SJCRH30 (cell line): Measurements from ENCODE around the gene KDM1A. TPM values are rescaled to one million over a fixed set of nuclear protein-coding genes. Genes with fewer than 3 reads are reported as not detected.
"Not testable (repeated sequence)": the region's sequence is repeated elsewhere in the genome, so short reads cannot be mapped to it uniquely, and the experiment has no call there.

ENCODE experiments used
- DNase-seq, 2 experiments: peaks; one replicate each; pipeline ENCODE4 v3.0.0-alpha.2; 2015 to 2020
- H3K27ac ChIP-seq: fragments of 250-450 bp; sonication (Bioruptor Pico); 2 replicates; pipeline ENCODE4 v1.5.1; 2020; ENCODE audit warnings: mild to moderate bottlenecking, moderate library complexity
- H3K27me3 ChIP-seq: fragments of 250-450 bp; sonication (Bioruptor Pico); 2 replicates; pipeline ENCODE4 v1.5.1; 2020; ENCODE audit warnings: mild to moderate bottlenecking, moderate library complexity
- H3K36me3 ChIP-seq: fragments of 250-450 bp; sonication (Bioruptor Pico); 2 replicates; pipeline ENCODE4 v1.5.1; 2020; ENCODE audit warnings: mild to moderate bottlenecking, moderate library complexity
- H3K4me1 ChIP-seq: fragments of 250-450 bp; sonication (Bioruptor Pico); 2 replicates; pipeline ENCODE4 v1.5.1; 2020; ENCODE audit warnings: mild to moderate bottlenecking, moderate library complexity
- H3K4me3 ChIP-seq: fragments of 250-450 bp; sonication (Bioruptor Pico); 2 replicates; pipeline ENCODE4 v1.5.1; 2020; ENCODE audit warnings: mild to moderate bottlenecking, moderate library complexity
- H3K9me3 ChIP-seq: fragments of 250-450 bp; sonication (Bioruptor Pico); replicated peaks from 2 replicates; pipeline ENCODE4 v1.5.1; 2020; ENCODE audit warnings: mild to moderate bottlenecking, moderate library complexity
- total RNA-seq: library from RNA; depleted of rRNA; stranded (reverse); fragments of >200 nt; shearing (Covaris generic); gene quantifications from 2 replicates; pipeline ENCODE4 v1.2.3, GENCODE V29; 2014; rRNA removed

Gene KDM1A
- 230 and 243 TPM in 2 replicates for total RNA-seq

DNA sequence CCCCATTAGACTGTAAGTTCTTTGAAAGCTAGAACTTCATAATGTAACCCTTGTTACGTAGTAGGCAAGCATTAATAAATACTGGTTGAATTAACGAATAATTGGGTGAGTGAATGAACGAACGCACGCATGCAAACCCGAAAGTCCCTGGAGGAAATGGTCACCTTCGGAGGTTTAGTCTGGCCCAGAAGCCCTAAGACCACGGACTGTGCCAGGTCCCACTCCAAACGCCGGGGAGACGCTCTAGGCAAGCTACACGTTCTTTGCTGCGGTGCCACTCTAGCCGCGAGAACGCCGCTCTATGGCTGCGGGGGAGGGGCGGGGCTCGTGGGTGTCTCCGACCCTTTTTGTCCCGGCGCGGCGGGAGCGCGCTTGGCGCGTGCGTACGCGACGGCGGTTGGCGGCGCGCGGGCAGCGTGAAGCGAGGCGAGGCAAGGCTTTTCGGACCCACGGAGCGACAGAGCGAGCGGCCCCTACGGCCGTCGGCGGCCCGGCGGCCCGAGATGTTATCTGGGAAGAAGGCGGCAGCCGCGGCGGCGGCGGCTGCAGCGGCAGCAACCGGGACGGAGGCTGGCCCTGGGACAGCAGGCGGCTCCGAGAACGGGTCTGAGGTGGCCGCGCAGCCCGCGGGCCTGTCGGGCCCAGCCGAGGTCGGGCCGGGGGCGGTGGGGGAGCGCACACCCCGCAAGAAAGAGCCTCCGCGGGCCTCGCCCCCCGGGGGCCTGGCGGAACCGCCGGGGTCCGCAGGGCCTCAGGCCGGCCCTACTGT is at the start of gene KDM1A:
Gene KDM1A (plus strand): TSS at position 375 of the 769 bp plus-strand sequence. CDS start 129 bp downstream, at position 504.
- H3K4me1 ChIP-seq: 0 out of 2 replicates have a peak, but pooled peaks cover 3% of the 10 kb centered on the region
- H3K9me3 ChIP-seq: peaks cover 9% of the 10 kb centered on the region
- DNase-seq: peak; percentile 99
- H3K36me3 ChIP-seq: peaks cover 4% of the 10 kb centered on the region; the same call in 1 of the 2 replicates
- H3K27me3 ChIP-seq: no peaks in the 10 kb centered on the region
- H3K27ac ChIP-seq: peak within 1 kb of the TSS; percentile 61
- H3K4me3 ChIP-seq: peak within 1 kb of the TSS; percentile 96

- no peak for DNase-seq
- Histone ChIP-seq H3K9me3 (no peaks in the 10 kb centered on the region; the same call in 1 of the 2 replicates), H3K27ac (no peak overlapping the region), H3K36me3 (no peaks in the 10 kb centered on the region), H3K4me3 (no peak overlapping the region), H3K27me3 (no peaks in the 10 kb centered on the region), H3K4me1 (peaks cover 33% of the 10 kb centered on the region)
Observed at GRCh38 chr1:22970096-22970495, 49.2 kb upstream of the KDM1A start.

DNA sequence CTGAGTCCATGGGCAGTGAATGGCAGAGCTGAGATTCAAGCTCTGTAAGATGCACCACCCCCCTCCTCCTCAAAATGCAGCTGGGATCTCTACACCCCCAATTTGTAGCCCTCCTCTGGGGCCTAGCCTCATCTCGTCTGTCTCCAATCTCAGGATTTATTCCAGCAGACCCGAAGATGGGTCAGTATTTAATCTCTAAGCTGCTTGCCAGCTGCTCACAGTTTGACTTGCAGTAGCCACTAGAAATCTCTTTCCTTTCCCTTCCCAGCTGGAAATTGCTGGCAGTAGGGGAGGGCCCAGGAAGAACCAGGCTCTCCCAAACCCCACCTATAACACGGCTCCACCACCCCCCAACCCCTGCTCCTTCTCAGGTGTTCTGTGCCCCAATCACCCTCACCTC is 48.1 kb upstream of the KDM1A start:
- DNase-seq: peak in 1 of 2 experiments; percentile 34
- no peaks in the 10 kb centered on the region for H3K36me3 ChIP-seq
- H3K9me3 ChIP-seq: no peaks in the 10 kb centered on the region; the same call in 1 of the 2 replicates
- H3K4me1 ChIP-seq: peaks cover 33% of the 10 kb centered on the region
- no peak overlapping the region for H3K27ac ChIP-seq
- no peak overlapping the region for H3K4me3 ChIP-seq
- no peaks in the 10 kb centered on the region for H3K27me3 ChIP-seq

DNA sequence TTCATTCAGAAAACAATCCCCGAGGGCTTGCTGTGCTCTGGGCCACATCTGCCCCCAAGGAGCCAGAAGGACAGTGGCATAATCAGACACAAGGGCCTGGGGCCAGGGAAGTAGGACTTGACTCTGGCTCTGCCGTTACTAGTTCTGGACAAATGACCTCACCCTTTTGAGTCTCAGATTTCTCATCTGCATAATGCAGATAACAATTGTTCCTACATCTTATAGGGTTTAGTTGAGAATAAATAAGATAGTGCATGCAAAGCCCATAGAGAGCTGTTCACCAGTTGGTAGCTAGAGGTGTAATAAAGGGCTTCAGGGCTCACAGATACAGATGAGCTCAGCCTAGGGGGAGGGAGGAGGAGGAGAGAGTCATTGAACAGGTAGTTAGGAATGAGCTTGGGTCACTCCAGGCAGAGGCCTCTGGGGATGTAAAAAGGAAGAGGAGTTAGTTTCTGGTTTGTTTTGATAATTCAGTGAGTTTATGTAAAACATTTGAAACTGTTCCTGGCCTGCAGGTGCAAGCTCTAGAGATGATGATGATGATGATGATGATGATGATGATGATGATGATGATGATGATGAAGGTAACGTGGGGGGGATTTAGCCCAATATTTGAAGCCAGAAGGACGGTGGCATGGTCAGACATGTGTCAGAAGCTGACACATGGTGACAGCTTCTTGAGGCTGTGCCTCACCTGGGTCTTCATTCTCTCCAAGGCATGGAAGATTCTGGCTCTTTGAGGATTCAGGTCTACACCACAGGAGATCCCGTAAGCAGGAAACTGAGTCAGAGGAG is 47.5 kb upstream of the KDM1A start:
- Histone ChIP-seq H3K36me3 (no peaks in the 10 kb centered on the region), H3K27ac (no peak overlapping the region), H3K27me3 (no peaks in the 10 kb centered on the region), H3K4me3 (no peak overlapping the region), H3K9me3 (no peaks in the 10 kb centered on the region), H3K4me1 (peaks cover 33% of the 10 kb centered on the region)
- peak; percentile 34 to 53 for DNase-seq

- Histone ChIP-seq H3K4me1 (peaks cover 33% of the 10 kb centered on the region), H3K4me3 (no peak within 1 kb of the TSS), H3K36me3 (no peaks in the 10 kb centered on the region), H3K27me3 (no peaks in the 10 kb centered on the region), H3K9me3 (no peaks in the 10 kb centered on the region), H3K27ac (no peak within 1 kb of the TSS; the same call in 1 of the 2 replicates)
- DNase-seq: peak; percentile 73 to 82
Observed at GRCh38 chr1:22972760-22973159, 46.5 kb upstream of the KDM1A start, which contains the start of gene LACTBL1. Gene LACTBL1, minus strand, starts transcription at chr1:22972866. Its CDS starts 550 bp downstream, at chr1:22972316.

- no peaks in the 10 kb centered on the region for H3K9me3 ChIP-seq
- peaks cover 25% of the 10 kb centered on the region for H3K4me1 ChIP-seq
- no peaks in the 10 kb centered on the region for H3K27me3 ChIP-seq
- DNase-seq: no peak
- no peaks in the 10 kb centered on the region for H3K36me3 ChIP-seq
- no peak overlapping the region for H3K4me3 ChIP-seq
- no peak overlapping the region for H3K27ac ChIP-seq
Observed at GRCh38 chr1:22975694-22976093, 43.6 kb upstream of the KDM1A start.

DNA sequence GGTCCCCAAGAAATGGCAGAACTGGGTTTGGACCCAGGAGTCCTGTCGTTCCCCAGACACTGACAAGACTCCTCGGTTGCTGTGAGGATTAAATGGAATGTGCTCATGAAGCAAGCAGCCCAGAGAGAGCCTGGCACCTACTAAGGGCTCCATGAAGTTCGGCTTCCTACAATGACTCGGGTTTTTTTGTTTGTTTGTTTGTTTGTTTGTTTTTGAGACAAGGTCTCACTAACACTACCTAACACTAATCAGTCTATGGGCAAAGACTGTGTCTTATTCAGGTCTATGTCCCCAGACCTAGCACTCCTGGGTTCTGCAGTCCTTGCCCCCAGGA is 43.2 kb upstream of the KDM1A start:
- Histone ChIP-seq H3K27me3 (no peaks in the 10 kb centered on the region), H3K9me3 (no peaks in the 10 kb centered on the region), H3K36me3 (no peaks in the 10 kb centered on the region), H3K27ac (no peak overlapping the region), H3K4me1 (peaks cover 22% of the 10 kb centered on the region), H3K4me3 (no peak overlapping the region)
- no peak for DNase-seq

DNA sequence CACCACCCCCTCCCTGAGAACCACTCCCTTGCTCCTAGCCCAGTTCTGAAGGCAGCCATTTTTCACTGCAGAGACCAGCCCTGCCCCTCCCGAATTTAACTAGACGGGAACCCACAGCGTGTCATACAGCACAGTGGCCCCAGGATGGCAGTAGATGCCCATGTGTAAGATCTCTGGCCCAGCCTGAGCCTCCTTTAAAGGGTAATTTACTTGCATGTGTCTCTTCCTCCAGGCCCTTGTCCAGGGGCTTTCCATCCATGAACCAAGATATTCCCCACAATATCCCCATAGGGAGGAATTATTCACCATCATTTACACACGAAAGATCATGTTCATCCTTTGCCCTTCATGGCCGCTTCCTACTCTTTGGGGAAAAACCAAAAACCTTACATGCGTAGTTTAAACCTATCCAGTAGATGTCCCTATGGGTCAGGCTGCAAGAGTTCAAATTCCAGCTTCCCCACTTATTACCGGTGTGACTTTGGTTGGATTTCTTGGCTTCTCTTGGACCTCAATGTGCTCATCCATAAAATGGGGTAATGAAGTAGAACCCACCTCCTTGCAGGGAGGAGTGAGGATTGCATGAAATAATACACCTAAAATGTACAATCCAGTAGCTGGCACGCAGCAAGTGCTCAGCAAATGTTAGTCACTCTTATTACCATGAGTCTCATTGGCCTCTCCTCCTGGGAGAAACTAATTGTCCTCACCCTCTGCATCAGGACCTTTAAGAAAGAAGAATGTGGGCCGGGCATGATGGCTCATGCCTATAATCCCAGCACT is 42.6 kb upstream of the KDM1A start:
- Histone ChIP-seq H3K4me3 (no peak overlapping the region), H3K4me1 (peaks cover 16% of the 10 kb centered on the region), H3K36me3 (no peaks in the 10 kb centered on the region), H3K27me3 (no peaks in the 10 kb centered on the region), H3K9me3 (no peaks in the 10 kb centered on the region), H3K27ac (no peak overlapping the region)
- peak; percentile 84 to 92 for DNase-seq

DNA sequence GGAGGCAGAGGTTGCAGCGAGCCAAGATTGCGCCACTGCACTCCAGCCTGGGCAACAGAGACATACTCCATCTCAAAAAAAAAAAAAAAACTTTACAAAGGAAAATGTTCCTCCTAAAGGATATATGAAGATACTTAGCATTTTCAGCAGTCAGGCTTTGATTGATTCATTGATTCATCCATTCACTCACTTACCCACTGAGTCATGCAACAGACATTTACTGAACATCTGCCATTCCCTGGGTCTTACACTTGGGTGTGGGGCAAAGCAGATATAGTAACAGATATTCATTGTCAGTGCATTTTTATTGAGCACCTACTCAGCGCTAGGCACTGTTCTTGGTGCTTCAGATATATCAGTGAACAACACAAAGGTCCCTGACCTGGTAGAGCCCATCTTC is 41.0 kb upstream of the KDM1A start:
- DNase-seq: no peak
- no peak overlapping the region for H3K27ac ChIP-seq

GRCh38 chr1:22980471-22980790 is 38.8 kb upstream of the KDM1A start:
- not testable (repeated sequence) for H3K36me3 ChIP-seq, DNase-seq, H3K27ac ChIP-seq

More for the DNA sequence above, 41.0 kb upstream of the KDM1A start:
- H3K27me3 ChIP-seq: no peaks in the 10 kb centered on the region
- H3K4me3 ChIP-seq: no peak overlapping the region
- no peaks in the 10 kb centered on the region for H3K36me3 ChIP-seq
- no peaks in the 10 kb centered on the region for H3K9me3 ChIP-seq
- no peaks in the 10 kb centered on the region; the same call in 1 of the 2 replicates for H3K4me1 ChIP-seq

DNA sequence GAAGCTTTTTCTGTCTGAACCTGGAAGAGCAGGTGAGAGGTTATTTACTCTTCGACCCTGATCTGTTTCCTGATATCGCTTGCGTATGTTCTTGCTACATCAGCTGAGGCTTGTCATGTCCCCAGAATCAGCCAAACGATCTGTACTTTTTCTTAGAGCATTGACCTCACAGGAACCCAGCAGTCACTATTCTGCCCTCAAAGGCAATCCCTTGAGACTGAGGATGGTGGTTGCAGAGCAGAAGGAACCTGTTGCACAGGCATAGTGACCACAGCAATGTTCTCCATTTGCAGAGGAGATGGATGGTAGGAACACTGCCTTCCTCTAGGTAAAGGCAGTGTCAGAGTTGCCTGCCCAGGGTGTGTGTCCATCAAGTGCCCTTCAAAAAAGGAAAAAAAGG is 35.3 kb upstream of the KDM1A start:
- no peaks in the 10 kb centered on the region for H3K4me1 ChIP-seq
- H3K9me3 ChIP-seq: 0 out of 2 replicates have a peak, but pooled peaks cover 4% of the 10 kb centered on the region
- DNase-seq: no peak
- no peaks in the 10 kb centered on the region for H3K27me3 ChIP-seq
- no peaks in the 10 kb centered on the region for H3K36me3 ChIP-seq
- H3K27ac ChIP-seq: no peak overlapping the region
- no peak overlapping the region for H3K4me3 ChIP-seq

More at GRCh38 chr1:22980471-22980790, 38.8 kb upstream of the KDM1A start:
- not testable (repeated sequence) for H3K9me3 ChIP-seq, H3K4me1 ChIP-seq, H3K4me3 ChIP-seq, H3K27me3 ChIP-seq

GRCh38 chr1:22992384-22992783 is 26.9 kb upstream of the KDM1A start:
- not testable (repeated sequence) for H3K27me3 ChIP-seq, H3K36me3 ChIP-seq, H3K4me1 ChIP-seq, H3K27ac ChIP-seq, H3K4me3 ChIP-seq, DNase-seq
- H3K9me3 ChIP-seq: peaks cover 32% of the 10 kb centered on the region

GRCh38 chr1:22993220-22993795 is 26.0 kb upstream of the KDM1A start:
- peaks cover 32% of the 10 kb centered on the region for H3K9me3 ChIP-seq
- not testable (repeated sequence) for H3K4me1 ChIP-seq, H3K27me3 ChIP-seq, H3K4me3 ChIP-seq, DNase-seq, H3K36me3 ChIP-seq, H3K27ac ChIP-seq

GRCh38 chr1:22995774-22996173 is 23.5 kb upstream of the KDM1A start:
- DNase-seq: no peak
- no peaks in the 10 kb centered on the region for H3K36me3 ChIP-seq

More at GRCh38 chr1:22995774-22996173, 23.5 kb upstream of the KDM1A start:
- H3K27ac ChIP-seq: no peak overlapping the region
- no peaks in the 10 kb centered on the region for H3K4me1 ChIP-seq
- H3K9me3 ChIP-seq: peaks cover 43% of the 10 kb centered on the region
- H3K4me3 ChIP-seq: no peak overlapping the region
- no peaks in the 10 kb centered on the region for H3K27me3 ChIP-seq
